Measurements from ENCODE around the gene TSPAN4. TPM values are rescaled to one million over a fixed set of nuclear protein-coding genes. Genes with fewer than 3 reads are reported as not detected.
A peak's percentile ranks its signal among the peaks of the same experiment; 100 is the strongest.

TSPAN4 gene
- total RNA-seq, 2 donors from 2014 or later: 2.1 to 3.0 TPM

DNA sequence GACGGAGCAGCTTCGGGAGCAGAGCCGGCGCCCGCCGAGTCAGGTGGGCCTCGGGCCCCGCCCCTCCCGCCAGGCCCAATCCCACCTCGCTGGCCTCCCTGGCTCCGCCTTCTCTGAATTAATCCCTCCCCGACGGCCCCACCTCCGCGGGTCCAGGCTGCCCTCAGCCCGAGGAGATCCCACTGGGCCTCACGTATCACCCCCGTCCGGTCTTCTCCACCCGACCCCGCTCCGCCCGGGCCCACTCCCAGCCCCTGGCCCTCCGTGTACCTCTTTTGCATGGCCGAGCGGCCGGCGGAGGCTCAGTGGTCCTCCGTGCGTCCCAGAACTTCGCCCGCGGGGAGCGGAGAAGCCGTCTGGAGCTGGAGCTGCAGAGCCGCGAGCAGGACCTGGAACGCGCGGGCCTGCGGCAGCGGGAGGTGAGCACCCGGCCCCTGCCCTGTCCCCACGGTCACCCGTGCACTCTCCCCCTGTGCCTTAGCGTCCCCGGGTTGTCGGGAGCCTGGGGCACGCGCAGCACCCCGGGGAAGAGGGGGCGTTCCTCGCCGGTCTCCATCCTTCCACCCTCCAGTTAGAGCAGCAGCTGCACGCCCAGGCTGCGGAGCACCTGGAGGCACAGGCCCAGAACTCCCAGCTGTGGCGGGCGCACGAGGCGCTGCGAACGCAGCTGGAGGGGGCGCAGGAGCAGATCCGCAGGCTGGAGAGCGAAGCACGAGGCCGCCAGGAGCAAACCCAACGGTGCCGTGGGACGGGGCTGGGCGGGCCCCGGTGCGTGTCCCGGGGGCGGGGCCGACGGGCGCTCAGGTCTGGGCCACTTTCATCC, 12.1 kb upstream of the TSPAN4 start:
- H3K4me3 Mint-ChIP-seq: peak overlapping the region; percentile 80
- H3K9me3 ChIP-seq (ENCODE audit: control insufficient read depth, low read length, poor library complexity, severe bottlenecking): no peaks in the 10 kb centered on the region
- no peaks in the 10 kb centered on the region for H3K36me3 Mint-ChIP-seq (ENCODE audit: low read depth)
- ATAC-seq: peak; percentile 51
- DNase-seq: peak; percentile 37 to 60 (median 53)
- peaks cover 26% of the 10 kb centered on the region for H3K4me1 Mint-ChIP-seq
- no peak overlapping the region for H3K27ac Mint-ChIP-seq
- peaks cover 24% of the 10 kb centered on the region for H3K27me3 Mint-ChIP-seq

DNA sequence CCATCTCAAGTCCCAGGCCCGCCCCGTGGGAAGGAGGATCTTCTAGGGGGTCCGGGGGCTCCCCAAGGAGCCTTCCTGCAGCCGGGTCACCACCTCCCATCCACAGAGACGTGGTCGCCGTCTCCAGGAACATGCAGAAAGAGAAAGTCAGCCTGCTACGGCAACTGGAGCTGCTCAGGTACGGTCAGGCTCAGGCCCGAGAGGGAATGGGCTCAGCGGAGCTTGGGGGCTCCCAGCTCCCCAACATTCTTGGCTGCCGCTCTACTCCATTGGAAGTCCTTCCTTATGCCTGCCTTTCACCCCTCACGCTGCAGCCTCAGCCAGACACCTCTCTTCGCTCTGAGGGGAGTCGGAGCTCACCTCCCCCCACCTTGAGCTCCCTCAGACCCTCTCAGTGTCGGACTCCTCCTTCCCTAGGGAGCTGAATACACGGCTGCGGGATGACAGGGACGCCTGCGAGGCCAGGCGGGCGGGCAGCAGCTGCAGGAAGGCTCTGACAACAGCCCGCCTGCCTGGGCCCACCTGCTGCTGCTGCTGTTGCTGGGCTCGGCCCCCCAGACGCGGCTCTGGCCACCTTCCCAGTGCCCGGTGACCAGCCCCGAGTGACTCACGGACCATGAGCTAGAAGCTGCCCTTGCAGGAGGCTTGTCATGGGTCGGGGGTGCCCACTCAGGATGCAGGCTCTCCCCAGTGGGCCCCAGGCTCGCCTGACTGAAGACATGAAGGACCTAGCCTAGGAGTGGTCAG, 11.4 kb upstream of the TSPAN4 start:
- no peaks in the 10 kb centered on the region for H3K9me3 ChIP-seq (ENCODE audit: control insufficient read depth, low read length, poor library complexity, severe bottlenecking)
- Mint-ChIP-seq H3K27me3 (peaks cover 24% of the 10 kb centered on the region), H3K27ac (no peak overlapping the region), H3K4me3 (peak overlapping the region; percentile 80), H3K36me3 (ENCODE audit: low read depth) (no peaks in the 10 kb centered on the region), H3K4me1 (peaks cover 26% of the 10 kb centered on the region)
- ATAC-seq (no peak), DNase-seq (no peak)

DNA sequence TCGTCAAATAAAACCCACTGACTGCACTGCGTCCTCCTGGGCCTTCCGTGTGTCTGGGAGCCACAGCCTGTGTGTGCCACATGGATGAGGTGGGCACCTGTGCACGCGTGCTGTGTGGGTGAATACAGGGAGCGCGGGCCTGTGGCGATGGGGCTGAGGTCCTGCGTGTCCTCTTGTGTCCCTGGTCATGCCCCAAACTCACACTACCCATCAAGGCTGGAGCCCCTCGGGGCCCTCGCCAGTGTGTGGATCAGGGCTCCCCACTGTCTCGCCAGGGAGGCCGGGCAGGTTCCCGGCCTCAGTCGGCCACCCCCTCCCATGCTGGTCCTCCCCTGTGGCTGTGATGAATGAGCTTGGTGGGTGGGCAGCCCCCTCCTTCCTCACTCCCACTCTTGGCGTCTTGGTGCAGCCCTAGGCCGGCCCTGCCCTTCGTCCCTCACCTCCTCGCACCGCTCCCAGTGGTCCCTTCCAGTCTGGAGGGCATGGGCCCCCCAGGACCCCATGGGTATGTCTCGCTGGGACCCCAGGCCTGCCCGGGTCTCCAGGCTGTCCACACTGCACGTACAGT, 10.6 kb upstream of the TSPAN4 start:
- no peak for ATAC-seq
- peaks cover 22% of the 10 kb centered on the region for H3K4me1 Mint-ChIP-seq
- H3K9me3 ChIP-seq (ENCODE audit: control insufficient read depth, low read length, poor library complexity, severe bottlenecking): no peaks in the 10 kb centered on the region
- H3K4me3 Mint-ChIP-seq: peak overlapping the region; percentile 80
- no peak overlapping the region for H3K27ac Mint-ChIP-seq
- peaks cover 24% of the 10 kb centered on the region for H3K27me3 Mint-ChIP-seq
- no peaks in the 10 kb centered on the region for H3K36me3 Mint-ChIP-seq (ENCODE audit: low read depth)
- no peak for DNase-seq

DNA sequence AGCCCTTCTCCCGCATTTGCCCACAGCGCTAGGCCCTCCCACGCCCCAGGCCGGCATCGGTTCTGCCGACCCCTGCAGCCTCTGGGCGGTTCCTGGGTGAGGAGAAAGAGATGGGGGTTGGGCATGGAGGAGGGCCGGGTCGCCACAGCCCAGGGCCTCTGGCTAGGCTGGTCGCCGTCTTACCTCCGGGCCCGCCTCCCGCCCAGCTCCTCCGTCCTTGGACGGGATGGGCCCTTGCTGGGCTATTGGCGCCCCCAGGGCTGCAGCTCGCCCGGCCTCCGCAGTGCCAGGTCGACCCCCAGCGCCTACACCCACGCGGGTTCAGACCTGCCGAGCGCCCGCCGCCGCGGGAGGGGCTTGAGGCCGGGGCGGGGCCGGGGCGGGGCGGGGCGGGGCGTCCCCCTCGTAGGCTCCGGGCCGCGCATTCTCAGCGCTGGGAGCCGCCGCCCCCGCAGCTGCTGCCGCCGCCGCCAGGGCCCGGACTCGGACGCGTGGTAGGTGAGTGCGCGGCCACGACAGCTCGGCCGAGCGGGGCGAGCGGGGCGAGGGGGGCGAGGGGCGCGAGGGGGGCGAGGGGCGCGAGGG, 10.0 kb upstream of the TSPAN4 start, which contains the start of gene CD151:
TSS of gene CD151 (plus strand) at position 424 of the 585 bp plus-strand sequence. CDS start 3,118 bp downstream, outside the sequence.
- H3K4me1 Mint-ChIP-seq: peaks cover 20% of the 10 kb centered on the region
- no peaks in the 10 kb centered on the region for H3K36me3 Mint-ChIP-seq (ENCODE audit: low read depth)
- H3K9me3 ChIP-seq (ENCODE audit: control insufficient read depth, low read length, poor library complexity, severe bottlenecking): no peaks in the 10 kb centered on the region
- ATAC-seq (peak; percentile 70), DNase-seq (peak in 2 of 3 donors; percentile 41 to 57)
- peaks cover 22% of the 10 kb centered on the region for H3K27me3 Mint-ChIP-seq
- peak within 1 kb of the TSS; percentile 81 for H3K4me3 Mint-ChIP-seq
- no peak within 1 kb of the TSS for H3K27ac Mint-ChIP-seq

DNA sequence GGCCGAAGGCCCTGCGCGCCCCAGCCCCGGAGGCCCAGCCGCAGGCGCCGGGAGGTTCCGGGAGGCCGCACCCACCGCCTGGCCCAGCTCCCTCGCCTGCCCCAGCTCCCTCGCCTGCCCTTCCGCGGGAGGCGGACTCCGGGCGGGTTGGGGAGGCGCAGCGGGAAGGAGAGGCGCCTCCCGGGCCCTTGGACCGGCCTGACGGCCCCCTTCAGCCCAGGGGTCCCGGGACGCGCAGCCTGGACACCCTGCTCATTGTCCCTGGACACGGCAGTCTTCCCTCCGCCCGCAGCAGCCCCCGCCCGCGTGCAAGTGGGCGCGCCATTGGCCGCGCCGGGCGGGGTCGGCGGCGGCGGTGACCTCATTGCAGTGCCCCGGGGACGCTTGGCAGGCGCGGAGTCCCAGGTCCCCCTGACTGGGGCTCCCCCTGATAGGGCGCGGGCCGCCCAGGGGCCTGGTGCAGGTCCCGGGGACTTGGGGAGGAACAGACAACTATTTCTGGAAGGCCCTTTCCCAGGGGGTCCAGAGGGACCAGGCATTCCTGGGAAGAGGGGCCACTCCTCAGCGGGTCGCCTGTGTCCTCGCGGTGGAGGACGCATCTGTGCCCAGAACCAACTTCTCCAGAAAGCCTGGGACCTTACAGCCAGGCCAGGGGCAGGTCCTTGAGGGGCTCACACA, 9.4 kb upstream of the TSPAN4 start:
- H3K27ac Mint-ChIP-seq: no peak overlapping the region
- no peaks in the 10 kb centered on the region for H3K9me3 ChIP-seq (ENCODE audit: control insufficient read depth, low read length, poor library complexity, severe bottlenecking)
- H3K4me1 Mint-ChIP-seq: peaks cover 18% of the 10 kb centered on the region
- ATAC-seq (peak; percentile 58), DNase-seq (peak in 2 of 3 donors; percentile 35 to 42)
- peaks cover 16% of the 10 kb centered on the region for H3K27me3 Mint-ChIP-seq
- H3K4me3 Mint-ChIP-seq: peak overlapping the region; percentile 81
- no peaks in the 10 kb centered on the region for H3K36me3 Mint-ChIP-seq (ENCODE audit: low read depth)

DNA sequence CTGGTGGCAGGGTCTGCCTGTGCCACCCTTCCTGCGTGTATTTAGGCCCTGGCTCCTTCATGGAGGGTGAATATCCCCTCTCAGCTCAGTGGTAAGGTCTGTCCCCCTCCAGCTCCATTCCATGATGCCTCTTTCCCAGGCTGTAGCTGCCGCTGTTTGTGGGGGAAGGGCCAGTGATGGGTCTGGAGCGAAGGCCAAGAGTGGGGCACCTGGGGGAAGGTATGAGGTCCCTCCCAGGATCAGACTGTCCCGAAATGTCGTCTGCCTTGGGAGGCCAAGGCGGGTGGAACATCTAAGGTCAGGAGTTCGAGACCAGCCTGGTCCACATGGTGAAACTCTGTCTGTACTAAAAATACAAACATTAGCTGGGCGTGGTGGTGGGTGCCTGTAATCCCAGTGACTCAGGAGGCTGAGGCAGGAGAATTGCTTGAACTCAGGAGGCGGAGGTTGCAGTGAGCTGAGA, 8.8 kb upstream of the TSPAN4 start:
- Mint-ChIP-seq H3K4me1 (peaks cover 17% of the 10 kb centered on the region), H3K27me3 (peaks cover 9% of the 10 kb centered on the region), H3K36me3 (ENCODE audit: low read depth) (no peaks in the 10 kb centered on the region), H3K27ac (no peak overlapping the region), H3K4me3 (peak overlapping the region; percentile 81)
- no peak for DNase-seq
- no peak for ATAC-seq
- H3K9me3 ChIP-seq (ENCODE audit: control insufficient read depth, low read length, poor library complexity, severe bottlenecking): no peaks in the 10 kb centered on the region

DNA sequence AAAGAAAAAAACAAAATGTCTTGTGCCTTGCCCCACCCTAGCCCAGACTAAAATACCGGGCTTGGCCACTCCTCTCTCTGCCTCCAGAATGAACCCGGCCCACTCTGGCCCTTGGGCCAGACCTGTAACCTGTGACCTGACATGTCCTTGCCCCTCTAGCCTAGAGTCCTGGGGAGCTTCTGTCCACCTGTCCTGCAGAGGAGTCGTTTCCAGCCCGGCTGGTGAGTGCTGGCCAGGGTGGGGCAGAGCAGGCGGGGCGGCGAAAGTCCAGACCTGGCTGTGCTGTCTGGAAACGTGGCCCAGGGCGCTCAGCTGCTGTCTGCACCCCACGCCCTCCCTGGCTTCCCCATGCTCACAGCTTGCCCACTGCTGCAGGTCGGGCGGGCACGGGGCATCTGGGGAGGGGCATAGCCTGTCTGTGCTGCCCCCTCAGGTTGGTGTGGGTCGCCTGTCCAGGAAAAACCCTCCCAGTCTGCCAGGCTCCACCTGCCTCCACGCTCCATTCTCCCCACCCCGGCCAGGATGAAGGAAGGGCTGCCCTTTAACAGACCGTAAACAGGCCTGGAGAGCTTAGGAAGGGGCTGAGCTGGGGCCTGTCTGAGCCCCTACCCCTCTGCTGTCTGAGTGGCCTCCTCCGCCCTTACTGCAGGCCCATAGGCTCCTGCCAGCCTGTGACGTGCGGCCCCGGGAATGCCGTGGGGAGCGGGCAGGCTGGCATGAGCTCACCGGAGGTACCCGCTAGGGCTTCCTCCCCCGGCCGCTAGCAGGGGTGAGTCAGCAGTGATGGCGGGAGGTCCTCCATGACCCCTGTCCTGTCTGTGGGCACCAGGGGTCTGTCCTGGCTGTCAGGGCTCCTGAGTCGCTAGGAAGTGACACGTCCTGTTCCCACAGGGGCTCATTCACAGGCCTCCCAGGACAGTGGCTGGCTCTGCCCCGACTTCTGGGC, 8.0 kb upstream of the TSPAN4 start:
- Mint-ChIP-seq H3K36me3 (ENCODE audit: low read depth) (no peaks in the 10 kb centered on the region), H3K4me1 (peaks cover 14% of the 10 kb centered on the region), H3K27ac (no peak overlapping the region), H3K4me3 (peak overlapping the region; percentile 81), H3K27me3 (peaks cover 2% of the 10 kb centered on the region)
- DNase-seq: no peak
- no peaks in the 10 kb centered on the region for H3K9me3 ChIP-seq (ENCODE audit: control insufficient read depth, low read length, poor library complexity, severe bottlenecking)
- no peak for ATAC-seq

DNA sequence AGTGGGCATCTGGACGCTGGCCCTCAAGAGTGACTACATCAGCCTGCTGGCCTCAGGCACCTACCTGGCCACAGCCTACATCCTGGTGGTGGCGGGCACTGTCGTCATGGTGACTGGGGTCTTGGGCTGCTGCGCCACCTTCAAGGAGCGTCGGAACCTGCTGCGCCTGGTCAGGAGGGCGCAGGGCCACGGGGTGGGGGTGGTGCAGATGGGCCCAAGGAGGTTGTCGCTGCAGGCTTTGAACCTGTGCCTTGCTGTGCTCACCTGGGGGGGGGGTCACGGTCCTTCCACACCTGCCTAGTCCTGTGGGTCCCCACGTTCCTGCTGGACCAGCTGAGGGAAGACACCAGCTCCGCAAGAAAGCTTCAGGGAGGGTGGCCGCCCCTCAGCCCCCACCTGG, 6.4 kb upstream of the TSPAN4 start:
- no peak overlapping the region for H3K27ac Mint-ChIP-seq
- H3K4me1 Mint-ChIP-seq: peaks cover 22% of the 10 kb centered on the region
- ATAC-seq (no peak), DNase-seq (no peak)
- H3K27me3 Mint-ChIP-seq: no peaks in the 10 kb centered on the region
- H3K9me3 ChIP-seq (ENCODE audit: control insufficient read depth, low read length, poor library complexity, severe bottlenecking): no peaks in the 10 kb centered on the region
- no peak overlapping the region for H3K4me3 Mint-ChIP-seq
- no peaks in the 10 kb centered on the region for H3K36me3 Mint-ChIP-seq (ENCODE audit: low read depth)

DNA sequence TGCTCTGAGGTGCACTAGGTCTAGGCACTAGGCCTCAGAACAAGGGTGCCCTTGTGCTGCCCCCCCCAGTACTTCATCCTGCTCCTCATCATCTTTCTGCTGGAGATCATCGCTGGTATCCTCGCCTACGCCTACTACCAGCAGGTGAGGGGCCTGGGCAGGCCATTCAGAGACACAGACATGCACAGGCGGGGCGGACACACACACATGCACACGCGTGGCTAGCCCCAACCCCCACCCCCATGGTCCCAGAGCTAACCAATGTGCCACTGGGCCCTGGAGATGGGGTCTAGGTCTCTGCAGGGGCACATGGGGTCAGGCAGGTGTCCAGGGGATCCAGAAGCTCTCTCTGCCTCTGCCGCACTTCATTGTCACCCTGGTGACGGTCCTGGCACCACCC, 6.0 kb upstream of the TSPAN4 start:
- H3K4me1 Mint-ChIP-seq: peaks cover 22% of the 10 kb centered on the region
- no peaks in the 10 kb centered on the region for H3K36me3 Mint-ChIP-seq (ENCODE audit: low read depth)
- H3K27ac Mint-ChIP-seq: no peak overlapping the region
- DNase-seq: no peak
- no peak for ATAC-seq
- H3K27me3 Mint-ChIP-seq: no peaks in the 10 kb centered on the region
- no peak overlapping the region for H3K4me3 Mint-ChIP-seq
- no peaks in the 10 kb centered on the region for H3K9me3 ChIP-seq (ENCODE audit: control insufficient read depth, low read length, poor library complexity, severe bottlenecking)

DNA sequence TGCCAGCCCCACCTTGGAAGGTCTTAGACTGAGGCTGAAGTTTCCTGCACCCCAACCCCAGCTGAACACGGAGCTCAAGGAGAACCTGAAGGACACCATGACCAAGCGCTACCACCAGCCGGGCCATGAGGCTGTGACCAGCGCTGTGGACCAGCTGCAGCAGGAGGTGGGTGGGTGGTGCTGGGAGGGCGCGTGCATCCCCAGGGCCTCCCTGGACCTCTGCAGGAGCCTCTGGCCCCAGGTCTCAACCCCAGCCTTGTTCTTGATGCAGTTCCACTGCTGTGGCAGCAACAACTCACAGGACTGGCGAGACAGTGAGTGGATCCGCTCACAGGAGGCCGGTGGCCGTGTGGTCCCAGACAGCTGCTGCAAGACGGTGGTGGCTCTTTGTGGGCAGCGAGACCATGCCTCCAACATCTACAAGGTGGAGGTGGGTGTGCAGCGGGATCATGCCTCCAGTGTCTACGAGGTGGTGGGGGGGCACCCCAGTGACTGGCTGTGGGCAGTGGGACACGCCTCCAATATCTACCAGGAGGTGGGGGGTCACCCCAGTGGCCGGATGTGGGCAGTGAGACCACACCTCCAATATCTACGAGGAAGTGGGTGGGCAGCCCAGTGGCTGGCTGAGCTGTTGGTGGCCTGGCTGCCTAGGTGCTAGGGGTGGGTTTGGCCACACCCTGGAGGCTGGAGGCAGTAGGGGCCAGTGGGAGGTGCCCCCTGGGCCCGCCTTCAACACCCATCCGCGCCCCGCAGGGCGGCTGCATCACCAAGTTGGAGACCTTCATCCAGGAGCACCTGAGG, 5.3 kb upstream of the TSPAN4 start:
- no peak for DNase-seq
- H3K27ac Mint-ChIP-seq: no peak overlapping the region
- H3K36me3 Mint-ChIP-seq (ENCODE audit: low read depth): no peaks in the 10 kb centered on the region

DNA sequence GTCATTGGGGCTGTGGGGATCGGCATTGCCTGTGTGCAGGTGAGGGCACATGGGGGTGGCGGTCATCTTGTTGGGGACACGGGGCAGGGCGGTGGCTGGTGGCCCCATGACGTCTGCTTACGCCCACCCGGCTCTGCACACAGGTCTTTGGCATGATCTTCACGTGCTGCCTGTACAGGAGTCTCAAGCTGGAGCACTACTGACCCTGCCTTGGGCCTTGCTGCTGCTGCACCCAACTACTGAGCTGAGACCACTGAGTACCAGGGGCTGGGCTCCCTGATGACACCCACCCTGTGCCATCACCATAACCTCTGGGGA, 4.7 kb upstream of the TSPAN4 start:
- no peaks in the 10 kb centered on the region for H3K36me3 Mint-ChIP-seq (ENCODE audit: low read depth)
- peaks cover 20% of the 10 kb centered on the region for H3K4me1 Mint-ChIP-seq
- ATAC-seq: no peak
- H3K27me3 Mint-ChIP-seq: no peaks in the 10 kb centered on the region
- H3K4me3 Mint-ChIP-seq: no peak overlapping the region
- no peak for DNase-seq
- no peak overlapping the region for H3K27ac Mint-ChIP-seq
- H3K9me3 ChIP-seq (ENCODE audit: control insufficient read depth, low read length, poor library complexity, severe bottlenecking): no peaks in the 10 kb centered on the region

More for the DNA sequence above, 5.3 kb upstream of the TSPAN4 start:
- no peak for ATAC-seq
- Mint-ChIP-seq H3K4me3 (no peak overlapping the region), H3K27me3 (no peaks in the 10 kb centered on the region), H3K4me1 (peaks cover 20% of the 10 kb centered on the region)
- no peaks in the 10 kb centered on the region for H3K9me3 ChIP-seq (ENCODE audit: control insufficient read depth, low read length, poor library complexity, severe bottlenecking)

All from T-helper 17 cell (primary cell).